OCI-LY1 (cell line): Measurements from ENCODE around the gene PLCG2.

Experiments used
- CTCF ChIP-seq: fragments of 200-600 bp; sonication (generic), shearing (Covaris generic); IDR thresholded peaks from 2 replicates; pipeline ENCODE4 v1.5.1; 2017; ENCODE audit warnings: mild to moderate bottlenecking, antibody characterized with exemption, low read length, moderate library complexity, mixed read lengths
- EZH2 ChIP-seq: fragments of 200-600 bp; sonication (generic), shearing (Covaris generic); IDR thresholded peaks from 2 replicates; pipeline ENCODE4 v1.8.0; 2017; ENCODE audit warnings: borderline replicate concordance, mixed run types, mild to moderate bottlenecking, antibody characterized with exemption, low read length, moderate library complexity, mixed read lengths

GRCh38 chr16:81733295-81733694, 45.8 kb upstream of the PLCG2 start:
- TF ChIP-seq CTCF: no peak
- TF ChIP-seq EZH2: no peak
